HepG2 (cell line): ENCODE data around the gene ERICH6. TPM values are rescaled to one million over a fixed set of nuclear protein-coding genes. Genes with fewer than 3 reads are reported as not detected.

ENCODE experiments used
- CHD2 ChIP-seq: IDR thresholded peaks from 2 replicates; pipeline ENCODE4 v1.6.1; 2011; ENCODE audit warnings: low read depth, low read length, improper control_type of control experiment
- EEA1 ChIP-seq: sonication (generic); formaldehyde crosslinking; IDR thresholded peaks from 2 replicates; pipeline ENCODE4 v1.5.1; 2020; ENCODE audit warnings: mild to moderate bottlenecking, missing genetic modification reagents, borderline replicate concordance
- HNF1B ChIP-seq: sonication (generic); formaldehyde crosslinking; IDR thresholded peaks from 2 replicates; pipeline ENCODE4 v1.5.1; 2020; ENCODE audit warnings: mild to moderate bottlenecking, moderate library complexity, missing genetic modification reagents
- HNRNPLL ChIP-seq: fragments of 200-400 bp; formaldehyde crosslinking; IDR thresholded peaks from 2 replicates; pipeline ENCODE4 v1.6.1; 2017; ENCODE audit warnings: mild to moderate bottlenecking, low read depth, low read length; ENCODE audit not compliant: poor library complexity, severe bottlenecking
- MEIS2 ChIP-seq: sonication (generic); formaldehyde crosslinking; IDR thresholded peaks from 2 replicates; pipeline ENCODE4 v1.9.0; 2021; ENCODE audit warnings: mild to moderate bottlenecking, missing genetic modification reagents
- NFIB ChIP-seq: sonication (generic); formaldehyde crosslinking; IDR thresholded peaks from 2 replicates; pipeline ENCODE4 v1.9.0; 2021; ENCODE audit warnings: missing genetic modification reagents, mild to moderate bottlenecking, borderline replicate concordance
- POGK ChIP-seq: sonication (generic); formaldehyde crosslinking; conservative IDR thresholded peaks from 2 replicates; pipeline ENCODE4 v1.8.0; 2022; ENCODE audit warnings: mild to moderate bottlenecking, moderate library complexity, missing genetic modification reagents
- PTBP1 ChIP-seq: fragments of 200-400 bp; formaldehyde crosslinking; IDR thresholded peaks from 2 replicates; pipeline ENCODE4 v1.6.1; 2018; ENCODE audit warnings: low read length, low read depth; ENCODE audit not compliant: poor library complexity, severe bottlenecking
- THAP11 ChIP-seq: IDR thresholded peaks from 2 replicates; pipeline ENCODE4 v1.6.1; 2016; ENCODE audit warnings: missing biosample characterization, missing genetic modification reagents
- THAP9 ChIP-seq: sonication (generic); formaldehyde crosslinking; IDR thresholded peaks from 2 replicates; pipeline ENCODE4; 2020; ENCODE audit warnings: missing genetic modification reagents, mild to moderate bottlenecking, borderline replicate concordance
- ZFX ChIP-seq: sonication (generic); formaldehyde crosslinking; IDR thresholded peaks from 2 replicates; pipeline ENCODE4 v1.4.0; 2020; ENCODE audit warnings: mild to moderate bottlenecking, low read depth, missing genetic modification reagents, moderate library complexity
- ZMYM4 ChIP-seq: sonication (generic); formaldehyde crosslinking; IDR thresholded peaks from 2 replicates; pipeline ENCODE4 v1.8.1; 2023; ENCODE audit warnings: mild to moderate bottlenecking, missing genetic modification reagents
- ZNF260 ChIP-seq: sonication (generic); formaldehyde crosslinking; IDR thresholded peaks from 2 replicates; pipeline ENCODE4 v1.4.0; 2020; ENCODE audit warnings: missing genetic modification reagents, low read depth, mild to moderate bottlenecking, borderline replicate concordance
- ZNF563 ChIP-seq: sonication (generic); formaldehyde crosslinking; IDR thresholded peaks from 2 replicates; pipeline ENCODE4 v1.8.0; 2022; ENCODE audit warnings: mild to moderate bottlenecking, moderate library complexity, missing genetic modification reagents
- ZNF574 ChIP-seq: sonication (generic); formaldehyde crosslinking; IDR thresholded peaks from 2 replicates; pipeline ENCODE4 v1.4.0; 2020; ENCODE audit warnings: missing genetic modification reagents
- ZNF704 ChIP-seq: sonication (generic); formaldehyde crosslinking; IDR thresholded peaks from 2 replicates; pipeline ENCODE4 v1.8.1; 2023; ENCODE audit warnings: mild to moderate bottlenecking, inconsistent platforms, moderate library complexity, missing genetic modification reagents, borderline replicate concordance
- ZNF777 ChIP-seq: sonication (generic); formaldehyde crosslinking; IDR thresholded peaks from 2 replicates; pipeline ENCODE4 v1.4.0; 2020; ENCODE audit warnings: missing genetic modification reagents
- ZNF790 ChIP-seq: sonication (generic); formaldehyde crosslinking; IDR thresholded peaks from 2 replicates; pipeline ENCODE4 v1.8.0; 2022; ENCODE audit warnings: missing genetic modification reagents, mild to moderate bottlenecking, borderline replicate concordance
- polyA plus RNA-seq, 8 experiments: library from polyadenylated mRNA; depleted of rRNA in 3 of 8; stranded (reverse) in 7 of 8; unstranded in 1 of 8; fragments of >200 nt; fragmentation: Illumina TruSeq in 4 of 8; extraction: Trizol in 4 of 8; gene quantifications; 2 replicates each; pipeline versions ENCODE4 v1.2.1 to v1.2.3, GENCODE V29; 2011 to 2016; ENCODE audit warnings: low read depth in 4 of 8, missing spikeins in 1 of 8, mixed read lengths in 1 of 8; ENCODE audit not compliant: insufficient read depth in 1 of 8
- total RNA-seq, 5 experiments: library from RNA; depleted of rRNA; stranded (reverse); fragments of >200 nt; fragmentation: Illumina TruSeq; extraction: Trizol; gene quantifications; 2 replicates each; pipeline ENCODE4 v1.2.3, GENCODE V29; 2016; ENCODE audit warnings: low read depth in 1 of 5

ERICH6 gene
- total and polyA plus RNA-seq, 2 of the 13 experiments (the other 11 are each of a cell fraction or from before 2014, with no cell fraction given): 0.03 TPM; not detected in 1

- no peak for TF ChIP-seq POGK (CRISPR knock-in tag)
- TF ChIP-seq NFIB (CRISPR knock-in tag): no peak
- no peak for TF ChIP-seq ZNF790 (CRISPR knock-in tag)
- TF ChIP-seq HNRNPLL: peak; percentile 76
- TF ChIP-seq THAP9 (CRISPR knock-in tag): peak; percentile 51; the same call in 1 of the 2 replicates
- peak; percentile 9; the same call in 1 of the 2 replicates for TF ChIP-seq EEA1
- TF ChIP-seq ZFX: peak; percentile 82
- TF ChIP-seq ZMYM4: peak; percentile 68
- no peak for TF ChIP-seq MEIS2 (CRISPR knock-in tag)
- TF ChIP-seq ZNF260 (CRISPR knock-in tag): 0 out of 2 replicates have a peak, but pooled peaks have one; percentile 35
- 0 out of 2 replicates have a peak, but pooled peaks have one; percentile 20 for TF ChIP-seq HNF1B (CRISPR knock-in tag)
- peak; percentile 61 for TF ChIP-seq PTBP1
- TF ChIP-seq CHD2: peak; percentile 96
- peak; percentile 33; the same call in 1 of the 2 replicates for TF ChIP-seq THAP11 (CRISPR knock-in tag)
- peak; percentile 64; the same call in 1 of the 2 replicates for TF ChIP-seq ZNF777 (CRISPR knock-in tag)
- TF ChIP-seq ZNF574 (CRISPR knock-in tag): 0 out of 2 replicates have a peak, but pooled peaks have one; percentile 36
- TF ChIP-seq ZNF563 (CRISPR knock-in tag): peak; percentile 51; the same call in 1 of the 2 replicates
- TF ChIP-seq ZNF704: peak; percentile 72; the same call in 1 of the 2 replicates
These were observed at the start of gene ERICH6 (continued) for GRCh38 chr3:150703756-150704344.
